BJ (cell line): Measurements from ENCODE around the gene ICAM2. TPM values are rescaled to one million over a fixed set of nuclear protein-coding genes. Genes with fewer than 3 reads are reported as not detected.

Experiments
- CTCF ChIA-PET: fragments of 350-600 bp; formaldehyde crosslinking; extraction: SDS; loops from one replicate; lab custom pipeline; 2021; ENCODE audit warnings: antibody characterized with exemption, inconsistent platforms; lab: Yijun Ruan, JAX
- POLR2A ChIA-PET: fragments of 300-600 bp; sonication (Branson Sonifier 250); formaldehyde crosslinking; extraction: SDS; loops from one replicate; lab custom pipeline; 2021; ENCODE audit warnings: antibody characterized with exemption; lab: Charles Lee
- DNase-seq: peaks from one replicate; pipeline ENCODE4 v3.0.0-alpha.2; 2011; ENCODE audit warnings: low read depth
- H3K27me3 ChIP-seq: 2 replicates; pipeline ENCODE4 v1.6.0; 2011; ENCODE audit warnings: low read length; ENCODE audit not compliant: control insufficient read depth, insufficient read depth
- H3K36me3 ChIP-seq: 2 replicates; pipeline ENCODE4 v1.5.1; 2011; ENCODE audit warnings: low read length; ENCODE audit not compliant: control insufficient read depth, insufficient read depth
- H3K4me3 ChIP-seq: 2 replicates; pipeline ENCODE4 v1.5.1; 2011; ENCODE audit warnings: low read depth, mild to moderate bottlenecking, control low read depth, low read length
- CTCF ChIP-seq: IDR thresholded peaks from 2 replicates; pipeline ENCODE4 v1.5.1; 2011; ENCODE audit warnings: low read depth, mild to moderate bottlenecking, control low read depth, inconsistent platforms, low read length, moderate library complexity; ENCODE audit not compliant: insufficient read depth
- polyA plus RNA-seq: library from polyadenylated mRNA; depleted of rRNA; stranded (reverse); fragments of >200 nt; gene quantifications from 2 replicates; pipeline ENCODE4 v1.2.3, GENCODE V29; 2011

The ICAM2 gene
- polyA plus RNA-seq, 1 experiment = 0.91 TPM

DNA sequence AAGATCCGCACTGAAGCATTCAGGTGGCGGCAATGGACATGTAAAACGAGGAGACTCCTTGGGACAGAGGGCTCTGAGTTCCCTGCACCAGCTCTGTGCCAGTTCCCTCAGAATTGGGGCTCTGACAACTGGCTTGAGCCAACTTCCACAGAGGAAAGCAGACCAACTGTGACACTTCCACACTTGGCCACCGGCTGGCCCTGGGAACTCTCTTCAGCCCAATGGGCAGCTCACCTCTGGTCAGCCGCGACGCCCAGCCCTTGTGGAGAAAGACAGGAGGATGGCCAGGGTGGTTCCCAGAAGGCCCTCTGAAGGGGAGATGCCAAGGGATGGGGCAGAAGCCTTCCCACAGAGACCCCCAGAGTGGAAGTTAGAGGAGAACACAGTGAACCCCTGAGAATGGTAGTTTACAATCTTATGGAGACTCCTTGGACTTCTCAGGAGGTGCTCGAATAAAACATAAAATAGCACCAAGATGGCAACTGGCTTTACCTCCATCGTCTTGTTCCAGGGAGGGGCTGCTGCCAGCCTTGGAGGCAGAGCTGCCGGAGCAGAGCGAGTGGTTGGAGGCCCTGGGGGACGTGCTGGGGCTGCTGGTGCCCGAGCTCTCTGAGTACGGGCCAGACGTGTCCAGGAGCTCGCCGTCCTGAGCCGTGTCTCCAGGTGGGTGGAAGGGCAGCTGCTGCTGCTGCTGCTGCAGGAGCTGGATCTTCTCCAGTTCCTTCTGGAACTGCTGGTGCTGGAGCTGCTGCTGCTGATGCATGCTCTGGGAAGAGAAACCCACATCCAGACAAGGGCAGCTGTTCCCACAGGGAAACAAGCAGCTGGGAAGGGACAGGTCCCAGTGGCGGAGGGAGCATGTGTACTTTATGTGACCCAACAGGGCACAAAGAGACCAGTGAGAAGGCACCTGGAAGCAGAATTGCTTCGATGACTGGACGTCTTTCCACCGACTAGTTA is 35.0 kb upstream of the ICAM2 start:
- TF ChIP-seq CTCF = no peak
- Histone ChIP-seq H3K4me3 (no peak overlapping the region), H3K36me3 (peaks cover 25% of the 10 kb centered on the region), H3K27me3 (no peaks in the 10 kb centered on the region)
- DNase-seq = no peak
- ChIA-PET POLR2A (interaction anchor here (0.6 kb wide), 1 partner anchor 90 kb away, joined by 4 read pairs; no protein-coding TSS in a partner anchor), CTCF (interaction anchor here (1.0 to 2.5 kb wide), 4 partner anchors 27 to 136 kb away, joined by 3 to 11 read pairs (median 4); partner anchors contain the start of gene ERN1)

GRCh38 chr17:64054304-64054703 is 33.9 kb upstream of the ICAM2 start:
- Histone ChIP-seq H3K27me3 (no peaks in the 10 kb centered on the region), H3K4me3 (no peak overlapping the region), H3K36me3 (peaks cover 27% of the 10 kb centered on the region)
- ChIA-PET POLR2A (no interaction called here), CTCF (interaction anchor here (0.7 to 2.5 kb wide), 5 partner anchors 9 to 80 kb away, joined by 3 to 11 read pairs (median 4); partner anchors contain the start of gene ERN1)
- DNase-seq = no peak
- TF ChIP-seq CTCF = no peak

- POLR2A ChIA-PET = no interaction called here
- no peak for DNase-seq
- CTCF ChIA-PET = interaction anchor here (1.3 to 2.5 kb wide), 4 partner anchors 11 to 106 kb away, joined by 3 to 11 read pairs (median 4); no protein-coding TSS in a partner anchor
- no peaks in the 10 kb centered on the region for H3K27me3 ChIP-seq
- no peak for TF ChIP-seq CTCF
- no peak overlapping the region for H3K4me3 ChIP-seq
- H3K36me3 ChIP-seq = peaks cover 33% of the 10 kb centered on the region
Measured at GRCh38 chr17:64053101-64053500, 32.7 kb upstream of the ICAM2 start.

GRCh38 chr17:64051153-64051552 is 30.7 kb upstream of the ICAM2 start:
- ChIA-PET POLR2A (no interaction called here), CTCF (interaction anchor here (1.1 to 1.4 kb wide), 2 partner anchors 21 to 26 kb away, joined by 3 to 5 read pairs; no protein-coding TSS in a partner anchor)
- TF ChIP-seq CTCF = no peak
- no peak for DNase-seq
- Histone ChIP-seq H3K4me3 (no peak overlapping the region), H3K36me3 (peaks cover 31% of the 10 kb centered on the region), H3K27me3 (no peaks in the 10 kb centered on the region)

GRCh38 chr17:64048805-64049204 is 28.4 kb upstream of the ICAM2 start:
- no peak for DNase-seq
- Histone ChIP-seq H3K36me3 (peaks cover 35% of the 10 kb centered on the region), H3K27me3 (no peaks in the 10 kb centered on the region), H3K4me3 (no peak overlapping the region)
- TF ChIP-seq CTCF = no peak
- ChIA-PET CTCF (interaction anchor here (0.9 to 1.9 kb wide), 3 partner anchors 20 to 206 kb away, joined by 3 to 5 read pairs (median 5); no protein-coding TSS in a partner anchor), POLR2A (no interaction called here)
